ENCODE data around the gene CACNG7. TPM values are rescaled to one million over a fixed set of nuclear protein-coding genes. Genes with fewer than 3 reads are reported as not detected.

CACNG7 gene
- total RNA-seq, 4 donors from 2014 or later = 1.0 TPM; not detected in 3

DNA sequence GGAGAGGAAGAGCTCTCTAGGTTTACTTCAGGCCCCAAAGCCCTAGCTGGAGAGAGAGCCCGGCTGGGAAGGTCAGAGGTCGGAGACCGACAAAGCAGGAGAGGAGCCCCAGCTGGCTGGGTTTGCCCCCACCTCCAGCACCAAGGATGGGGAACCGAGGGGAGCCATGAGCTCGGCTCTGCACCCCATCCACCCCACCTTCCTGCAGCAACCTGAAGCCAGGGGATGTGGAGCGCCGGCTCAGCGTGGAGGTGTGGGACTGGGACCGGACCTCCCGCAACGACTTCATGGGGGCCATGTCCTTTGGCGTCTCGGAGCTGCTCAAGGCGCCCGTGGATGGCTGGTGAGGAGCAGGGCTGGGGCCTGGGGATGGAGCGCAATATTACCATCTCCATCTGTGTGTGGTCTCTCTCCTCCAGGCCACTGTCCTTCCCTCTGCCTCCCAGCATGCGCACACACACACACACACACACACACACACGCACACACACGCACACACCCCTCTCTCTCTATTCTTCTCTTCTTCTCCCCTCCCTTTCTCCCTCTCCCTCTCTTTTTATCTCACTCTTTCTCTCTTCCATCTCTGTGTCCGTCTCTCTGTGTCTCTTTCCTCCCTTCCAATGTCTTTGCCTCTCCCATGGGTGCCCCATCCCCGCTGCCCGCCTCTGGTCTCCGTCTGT is 16.6 kb upstream of the CACNG7 start:
- Histone ChIP-seq H3K4me3 (no peak overlapping the region), H3K27ac (no peak overlapping the region), H3K27me3 (no peaks in the 10 kb centered on the region), H3K4me1 (no peaks in the 10 kb centered on the region), H3K36me3 (no peaks in the 10 kb centered on the region), H3K9me3 (no peaks in the 10 kb centered on the region)
- intact Hi-C loops (cut with DNase I; ENCODE audit: low total_unique reads) = no loop called here
- TF ChIP-seq, protein P1, sequence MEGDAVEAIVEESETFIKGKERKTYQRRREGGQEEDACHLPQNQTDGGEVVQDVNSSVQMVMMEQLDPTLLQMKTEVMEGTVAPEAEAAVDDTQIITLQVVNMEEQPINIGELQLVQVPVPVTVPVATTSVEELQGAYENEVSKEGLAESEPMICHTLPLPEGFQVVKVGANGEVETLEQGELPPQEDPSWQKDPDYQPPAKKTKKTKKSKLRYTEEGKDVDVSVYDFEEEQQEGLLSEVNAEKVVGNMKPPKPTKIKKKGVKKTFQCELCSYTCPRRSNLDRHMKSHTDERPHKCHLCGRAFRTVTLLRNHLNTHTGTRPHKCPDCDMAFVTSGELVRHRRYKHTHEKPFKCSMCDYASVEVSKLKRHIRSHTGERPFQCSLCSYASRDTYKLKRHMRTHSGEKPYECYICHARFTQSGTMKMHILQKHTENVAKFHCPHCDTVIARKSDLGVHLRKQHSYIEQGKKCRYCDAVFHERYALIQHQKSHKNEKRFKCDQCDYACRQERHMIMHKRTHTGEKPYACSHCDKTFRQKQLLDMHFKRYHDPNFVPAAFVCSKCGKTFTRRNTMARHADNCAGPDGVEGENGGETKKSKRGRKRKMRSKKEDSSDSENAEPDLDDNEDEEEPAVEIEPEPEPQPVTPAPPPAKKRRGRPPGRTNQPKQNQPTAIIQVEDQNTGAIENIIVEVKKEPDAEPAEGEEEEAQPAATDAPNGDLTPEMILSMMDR (IDR thresholded peaks at IDR 0.05) = no peak
- no peak for TF ChIP-seq POLR2A (IDR thresholded peaks at IDR 0.05)
- DNase-seq = no peak

DNA sequence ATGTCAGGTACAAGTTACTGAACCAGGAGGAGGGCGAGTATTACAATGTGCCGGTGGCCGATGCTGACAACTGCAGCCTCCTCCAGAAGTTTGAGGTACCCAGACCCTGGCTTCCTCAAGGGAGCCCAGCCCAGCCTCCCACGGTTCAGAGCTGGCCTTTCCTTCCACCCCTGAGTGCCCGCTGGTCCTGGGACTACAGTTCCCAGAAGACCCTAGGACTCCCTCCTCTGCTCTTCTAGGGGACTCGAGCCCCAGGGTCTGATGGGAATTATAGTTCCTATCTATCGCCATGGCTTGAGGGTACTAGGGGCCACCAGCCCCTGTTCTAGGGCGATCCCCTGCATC is 16.1 kb upstream of the CACNG7 start:
- Histone ChIP-seq H3K9me3 (no peaks in the 10 kb centered on the region), H3K27ac (no peak overlapping the region)

DNA sequence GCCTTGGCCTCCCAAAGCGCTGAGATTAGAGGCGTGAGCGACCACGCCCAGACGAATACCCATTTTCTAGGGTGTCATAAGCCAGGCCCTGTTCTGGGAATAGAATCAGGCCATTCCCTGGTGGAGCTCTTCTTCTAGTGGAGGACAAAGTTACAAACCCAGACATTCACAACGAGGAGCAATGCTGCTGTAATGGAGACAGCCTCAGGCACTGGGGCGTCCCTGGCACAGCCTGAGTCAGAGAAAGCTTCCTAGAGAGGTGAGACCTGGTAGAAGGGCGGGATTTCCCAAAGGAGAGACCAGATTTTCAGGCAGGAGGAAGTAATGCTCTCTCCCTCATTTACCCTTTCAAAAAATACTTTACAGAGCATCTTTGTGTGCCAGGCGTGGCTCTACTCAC is 14.4 kb upstream of the CACNG7 start:
- H3K4me1 ChIP-seq = no peaks in the 10 kb centered on the region
- no peaks in the 10 kb centered on the region for H3K27me3 ChIP-seq
- H3K27ac ChIP-seq = no peak overlapping the region
- H3K36me3 ChIP-seq = no peaks in the 10 kb centered on the region
- intact Hi-C loops (cut with DNase I; ENCODE audit: low total_unique reads) = no loop called here
- TF ChIP-seq, protein P1 (IDR thresholded peaks at IDR 0.05) = no peak
- TF ChIP-seq POLR2A (IDR thresholded peaks at IDR 0.05) = no peak
- H3K4me3 ChIP-seq = no peak overlapping the region
- no peaks in the 10 kb centered on the region for H3K9me3 ChIP-seq
- DNase-seq = no peak

More for the DNA sequence above, 16.1 kb upstream of the CACNG7 start:
- DNase-seq = no peak
- H3K27me3 ChIP-seq = no peaks in the 10 kb centered on the region
- intact Hi-C loops (cut with DNase I; ENCODE audit: low total_unique reads) = no loop called here
- no peaks in the 10 kb centered on the region for H3K4me1 ChIP-seq
- H3K36me3 ChIP-seq = no peaks in the 10 kb centered on the region
- no peak overlapping the region for H3K4me3 ChIP-seq
- TF ChIP-seq, protein P1 (IDR thresholded peaks at IDR 0.05) = no peak
- TF ChIP-seq POLR2A (IDR thresholded peaks at IDR 0.05) = no peak

DNA sequence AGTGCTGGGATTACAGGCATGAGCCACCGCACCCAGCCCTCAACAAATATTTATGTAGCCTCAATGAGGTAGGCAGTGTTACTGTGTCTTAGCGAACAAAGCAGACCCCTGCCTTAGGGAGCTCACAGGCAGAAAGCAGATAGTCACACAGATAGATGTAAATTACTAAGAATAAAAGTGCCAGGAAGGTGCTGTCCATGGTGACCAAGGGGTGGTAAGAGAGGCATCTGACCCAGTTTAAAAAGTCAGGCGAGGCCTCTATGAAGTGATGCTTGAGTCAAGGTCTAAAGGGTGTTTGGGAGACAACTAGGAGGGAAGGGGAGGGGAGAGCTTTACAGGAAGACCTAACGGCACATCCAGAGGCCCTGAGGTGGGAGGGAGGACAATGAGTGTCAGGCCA is 12.4 kb upstream of the CACNG7 start:
- no peak for TF ChIP-seq POLR2A (IDR thresholded peaks at IDR 0.05)
- TF ChIP-seq, protein P1 (IDR thresholded peaks at IDR 0.05) = no peak
- no peak overlapping the region for H3K4me3 ChIP-seq

DNA sequence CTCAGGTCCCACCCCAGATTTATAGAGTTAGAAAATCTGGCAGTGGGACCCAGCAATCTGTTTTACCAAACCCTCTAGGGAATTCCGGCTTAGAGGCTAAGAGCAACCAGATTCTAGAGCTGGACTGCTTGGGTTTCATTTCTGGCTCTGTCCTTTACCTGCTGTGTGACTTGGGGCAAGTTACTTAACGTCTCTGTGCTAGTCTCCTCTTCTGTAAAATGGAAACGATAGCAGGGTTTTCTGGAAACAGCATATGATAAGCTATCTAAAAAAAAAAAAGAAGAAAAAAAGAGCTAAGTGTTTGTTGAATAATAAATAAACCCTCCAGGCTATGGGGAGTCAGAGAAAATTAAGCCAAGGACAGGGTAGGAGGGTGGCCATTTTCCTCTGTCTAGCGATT is 11.6 kb upstream of the CACNG7 start:
- H3K4me3 ChIP-seq = no peak overlapping the region
- no peak for DNase-seq
- no peaks in the 10 kb centered on the region for H3K9me3 ChIP-seq
- intact Hi-C loops (cut with DNase I; ENCODE audit: low total_unique reads) = no loop called here
- no peaks in the 10 kb centered on the region for H3K27me3 ChIP-seq
- H3K4me1 ChIP-seq = no peaks in the 10 kb centered on the region
- no peak overlapping the region for H3K27ac ChIP-seq
- no peaks in the 10 kb centered on the region for H3K36me3 ChIP-seq
- no peak for TF ChIP-seq POLR2A (IDR thresholded peaks at IDR 0.05)
- TF ChIP-seq, protein P1 (IDR thresholded peaks at IDR 0.05) = no peak

More for the DNA sequence above, 12.4 kb upstream of the CACNG7 start:
- Histone ChIP-seq H3K27ac (no peak overlapping the region), H3K4me1 (no peaks in the 10 kb centered on the region), H3K27me3 (no peaks in the 10 kb centered on the region), H3K9me3 (no peaks in the 10 kb centered on the region), H3K36me3 (no peaks in the 10 kb centered on the region)
- intact Hi-C loops (cut with DNase I; ENCODE audit: low total_unique reads) = no loop called here
- no peak for DNase-seq
